ENCODE results near the gene CHSY1. TPM values are rescaled to one million over a fixed set of nuclear protein-coding genes. Genes with fewer than 3 reads are reported as not detected.

CHSY1 gene
- total and polyA plus RNA-seq, 10 of the 15 experiments (the other 5 are each of a cell fraction or from before 2014, with no cell fraction given) = 1.4 to 31.2 (median 10.5) TPM

DNA sequence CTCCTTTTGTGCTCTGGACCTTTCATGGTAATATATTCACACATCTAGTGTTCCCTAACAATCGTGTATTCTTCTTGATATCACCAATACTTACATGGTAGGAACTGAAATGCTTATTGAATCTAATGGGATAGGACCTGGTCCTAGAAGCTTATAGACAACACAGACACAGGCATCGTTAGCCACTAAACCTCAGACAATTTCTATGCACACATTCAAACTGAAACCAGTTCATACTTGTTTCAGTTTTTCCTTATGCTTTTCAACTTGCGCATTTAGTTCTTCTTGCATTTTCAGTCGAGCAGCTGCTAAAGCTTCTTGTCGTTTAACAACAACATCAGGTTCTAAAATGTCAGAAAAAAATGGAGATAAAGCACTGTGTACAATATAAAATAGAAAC lies 23.2 kb upstream of the CHSY1 start (continued):
- TF ChIP-seq, protein P1, sequence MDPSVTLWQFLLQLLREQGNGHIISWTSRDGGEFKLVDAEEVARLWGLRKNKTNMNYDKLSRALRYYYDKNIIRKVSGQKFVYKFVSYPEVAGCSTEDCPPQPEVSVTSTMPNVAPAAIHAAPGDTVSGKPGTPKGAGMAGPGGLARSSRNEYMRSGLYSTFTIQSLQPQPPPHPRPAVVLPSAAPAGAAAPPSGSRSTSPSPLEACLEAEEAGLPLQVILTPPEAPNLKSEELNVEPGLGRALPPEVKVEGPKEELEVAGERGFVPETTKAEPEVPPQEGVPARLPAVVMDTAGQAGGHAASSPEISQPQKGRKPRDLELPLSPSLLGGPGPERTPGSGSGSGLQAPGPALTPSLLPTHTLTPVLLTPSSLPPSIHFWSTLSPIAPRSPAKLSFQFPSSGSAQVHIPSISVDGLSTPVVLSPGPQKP (IDR thresholded peaks at IDR 0.05; ENCODE audit: low read depth, low read length) = no peak
- TF ChIP-seq ZNF274 (IDR thresholded peaks at IDR 0.05; ENCODE audit: insufficient read depth, insufficient read length) (no peak), WRNIP1 (IDR thresholded peaks at IDR 0.05; ENCODE audit: borderline replicate concordance, low read depth, low read length) (no peak), HCFC1 (IDR thresholded peaks at IDR 0.05; ENCODE audit: low read length) (no peak), SREBF2 (IDR thresholded peaks at IDR 0.05; ENCODE audit: low read length) (no peak), TCF12 (IDR thresholded peaks at IDR 0.05; ENCODE audit: low read depth, low read length) (peak; percentile 43; the same call in 1 of the 2 replicates), NBN (IDR thresholded peaks at IDR 0.05) (peak; percentile 58; the same call in 1 of the 2 replicates), FOS (IDR thresholded peaks at IDR 0.05; ENCODE audit: borderline replicate concordance, extremely low read depth, insufficient read length) (no peak), ZZZ3 (IDR thresholded peaks at IDR 0.05; ENCODE audit: control insufficient read depth, insufficient read length, low read depth) (no peak), ESRRA (IDR thresholded peaks at IDR 0.05; ENCODE audit: low read length) (no peak), IRF4 (IDR thresholded peaks at IDR 0.05; ENCODE audit: low read depth, low read length) (peak; percentile 73; the same call in 1 of the 2 replicates), IKZF1 (conservative IDR thresholded peaks at IDR 0.05) (peak; percentile 58)
- TF ChIP-seq, protein P2, sequence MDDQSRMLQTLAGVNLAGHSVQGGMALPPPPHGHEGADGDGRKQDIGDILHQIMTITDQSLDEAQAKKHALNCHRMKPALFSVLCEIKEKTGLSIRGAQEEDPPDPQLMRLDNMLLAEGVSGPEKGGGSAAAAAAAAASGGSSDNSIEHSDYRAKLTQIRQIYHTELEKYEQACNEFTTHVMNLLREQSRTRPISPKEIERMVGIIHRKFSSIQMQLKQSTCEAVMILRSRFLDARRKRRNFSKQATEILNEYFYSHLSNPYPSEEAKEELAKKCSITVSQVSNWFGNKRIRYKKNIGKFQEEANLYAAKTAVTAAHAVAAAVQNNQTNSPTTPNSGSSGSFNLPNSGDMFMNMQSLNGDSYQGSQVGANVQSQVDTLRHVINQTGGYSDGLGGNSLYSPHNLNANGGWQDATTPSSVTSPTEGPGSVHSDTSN (IDR thresholded peaks at IDR 0.05; ENCODE audit: insufficient replicate concordance, low read depth, low read length) = no peak
- TF ChIP-seq, protein P3, sequence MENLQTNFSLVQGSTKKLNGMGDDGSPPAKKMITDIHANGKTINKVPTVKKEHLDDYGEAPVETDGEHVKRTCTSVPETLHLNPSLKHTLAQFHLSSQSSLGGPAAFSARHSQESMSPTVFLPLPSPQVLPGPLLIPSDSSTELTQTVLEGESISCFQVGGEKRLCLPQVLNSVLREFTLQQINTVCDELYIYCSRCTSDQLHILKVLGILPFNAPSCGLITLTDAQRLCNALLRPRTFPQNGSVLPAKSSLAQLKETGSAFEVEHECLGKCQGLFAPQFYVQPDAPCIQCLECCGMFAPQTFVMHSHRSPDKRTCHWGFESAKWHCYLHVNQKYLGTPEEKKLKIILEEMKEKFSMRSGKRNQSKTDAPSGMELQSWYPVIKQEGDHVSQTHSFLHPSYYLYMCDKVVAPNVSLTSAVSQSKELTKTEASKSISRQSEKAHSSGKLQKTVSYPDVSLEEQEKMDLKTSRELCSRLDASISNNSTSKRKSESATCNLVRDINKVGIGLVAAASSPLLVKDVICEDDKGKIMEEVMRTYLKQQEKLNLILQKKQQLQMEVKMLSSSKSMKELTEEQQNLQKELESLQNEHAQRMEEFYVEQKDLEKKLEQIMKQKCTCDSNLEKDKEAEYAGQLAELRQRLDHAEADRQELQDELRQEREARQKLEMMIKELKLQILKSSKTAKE (IDR thresholded peaks at IDR 0.05; ENCODE audit: low read depth, poor library complexity, severe bottlenecking) = peak; percentile 88
- TF ChIP-seq, protein P4, sequence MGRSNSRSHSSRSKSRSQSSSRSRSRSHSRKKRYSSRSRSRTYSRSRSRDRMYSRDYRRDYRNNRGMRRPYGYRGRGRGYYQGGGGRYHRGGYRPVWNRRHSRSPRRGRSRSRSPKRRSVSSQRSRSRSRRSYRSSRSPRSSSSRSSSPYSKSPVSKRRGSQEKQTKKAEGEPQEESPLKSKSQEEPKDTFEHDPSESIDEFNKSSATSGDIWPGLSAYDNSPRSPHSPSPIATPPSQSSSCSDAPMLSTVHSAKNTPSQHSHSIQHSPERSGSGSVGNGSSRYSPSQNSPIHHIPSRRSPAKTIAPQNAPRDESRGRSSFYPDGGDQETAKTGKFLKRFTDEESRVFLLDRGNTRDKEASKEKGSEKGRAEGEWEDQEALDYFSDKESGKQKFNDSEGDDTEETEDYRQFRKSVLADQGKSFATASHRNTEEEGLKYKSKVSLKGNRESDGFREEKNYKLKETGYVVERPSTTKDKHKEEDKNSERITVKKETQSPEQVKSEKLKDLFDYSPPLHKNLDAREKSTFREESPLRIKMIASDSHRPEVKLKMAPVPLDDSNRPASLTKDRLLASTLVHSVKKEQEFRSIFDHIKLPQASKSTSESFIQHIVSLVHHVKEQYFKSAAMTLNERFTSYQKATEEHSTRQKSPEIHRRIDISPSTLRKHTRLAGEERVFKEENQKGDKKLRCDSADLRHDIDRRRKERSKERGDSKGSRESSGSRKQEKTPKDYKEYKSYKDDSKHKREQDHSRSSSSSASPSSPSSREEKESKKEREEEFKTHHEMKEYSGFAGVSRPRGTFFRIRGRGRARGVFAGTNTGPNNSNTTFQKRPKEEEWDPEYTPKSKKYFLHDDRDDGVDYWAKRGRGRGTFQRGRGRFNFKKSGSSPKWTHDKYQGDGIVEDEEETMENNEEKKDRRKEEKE (IDR thresholded peaks at IDR 0.05) = no peak
- TF ChIP-seq, protein P5, sequence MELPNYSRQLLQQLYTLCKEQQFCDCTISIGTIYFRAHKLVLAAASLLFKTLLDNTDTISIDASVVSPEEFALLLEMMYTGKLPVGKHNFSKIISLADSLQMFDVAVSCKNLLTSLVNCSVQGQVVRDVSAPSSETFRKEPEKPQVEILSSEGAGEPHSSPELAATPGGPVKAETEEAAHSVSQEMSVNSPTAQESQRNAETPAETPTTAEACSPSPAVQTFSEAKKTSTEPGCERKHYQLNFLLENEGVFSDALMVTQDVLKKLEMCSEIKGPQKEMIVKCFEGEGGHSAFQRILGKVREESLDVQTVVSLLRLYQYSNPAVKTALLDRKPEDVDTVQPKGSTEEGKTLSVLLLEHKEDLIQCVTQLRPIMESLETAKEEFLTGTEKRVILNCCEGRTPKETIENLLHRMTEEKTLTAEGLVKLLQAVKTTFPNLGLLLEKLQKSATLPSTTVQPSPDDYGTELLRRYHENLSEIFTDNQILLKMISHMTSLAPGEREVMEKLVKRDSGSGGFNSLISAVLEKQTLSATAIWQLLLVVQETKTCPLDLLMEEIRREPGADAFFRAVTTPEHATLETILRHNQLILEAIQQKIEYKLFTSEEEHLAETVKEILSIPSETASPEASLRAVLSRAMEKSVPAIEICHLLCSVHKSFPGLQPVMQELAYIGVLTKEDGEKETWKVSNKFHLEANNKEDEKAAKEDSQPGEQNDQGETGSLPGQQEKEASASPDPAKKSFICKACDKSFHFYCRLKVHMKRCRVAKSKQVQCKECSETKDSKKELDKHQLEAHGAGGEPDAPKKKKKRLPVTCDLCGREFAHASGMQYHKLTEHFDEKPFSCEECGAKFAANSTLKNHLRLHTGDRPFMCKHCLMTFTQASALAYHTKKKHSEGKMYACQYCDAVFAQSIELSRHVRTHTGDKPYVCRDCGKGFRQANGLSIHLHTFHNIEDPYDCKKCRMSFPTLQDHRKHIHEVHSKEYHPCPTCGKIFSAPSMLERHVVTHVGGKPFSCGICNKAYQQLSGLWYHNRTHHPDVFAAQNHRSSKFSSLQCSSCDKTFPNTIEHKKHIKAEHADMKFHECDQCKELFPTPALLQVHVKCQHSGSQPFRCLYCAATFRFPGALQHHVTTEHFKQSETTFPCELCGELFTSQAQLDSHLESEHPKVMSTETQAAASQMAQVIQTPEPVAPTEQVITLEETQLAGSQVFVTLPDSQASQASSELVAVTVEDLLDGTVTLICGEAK (IDR thresholded peaks at IDR 0.05; ENCODE audit: borderline replicate concordance) = no peak

Data from GM12878 (cell line).